Amygdala (tissue), 56 donors: ENCODE data around the gene DIO1.
"Not testable (repeated sequence)": the region's sequence is repeated elsewhere in the genome, so short reads cannot be mapped to it uniquely, and the experiment has no call there.

ENCODE experiments used
- DNase-seq, 56 donors: peaks; one replicate each; lab custom pipeline; 2025; lab: John Stamatoyannopoulos, UW

DIO1 gene

GRCh38 chr1:53893999-53894636 is at the start of gene DIO1:
TSS of gene DIO1 (plus strand) at chr1:53894187. CDS start at chr1:53894211, 24 bp downstream.
- no peak for DNase-seq

- no peak for DNase-seq
Measured at GRCh38 chr1:53847980-53848379, 46.0 kb upstream of the DIO1 start.

GRCh38 chr1:53850082-53850673 is 43.8 kb upstream of the DIO1 start:
- no peak for DNase-seq

- no peak for DNase-seq
Measured at GRCh38 chr1:53851571-53852285, 42.3 kb upstream of the DIO1 start.

GRCh38 chr1:53860967-53861411 is 33.0 kb upstream of the DIO1 start:
- DNase-seq = peak in 16 of 56 donors; percentile 1 to 38 (median 4)

- no peak for DNase-seq
Measured at GRCh38 chr1:53862507-53862906, 31.5 kb upstream of the DIO1 start.

- no peak for DNase-seq
Measured at GRCh38 chr1:53868565-53868964, 25.4 kb upstream of the DIO1 start.

- peak in 9 of 56 donors; percentile 2 to 37 (median 3) for DNase-seq
Measured at GRCh38 chr1:53869454-53870117, 24.4 kb upstream of the DIO1 start.

GRCh38 chr1:53871221-53871620 is 22.8 kb upstream of the DIO1 start:
- DNase-seq = peak in 1 of 56 donors; percentile 14

- DNase-seq = no peak
Measured at GRCh38 chr1:53871773-53872484, 22.1 kb upstream of the DIO1 start.

- DNase-seq = not testable (repeated sequence)
Measured at GRCh38 chr1:53875150-53875549, 18.8 kb upstream of the DIO1 start.

- DNase-seq = no peak
Measured at GRCh38 chr1:53878492-53879105, 15.4 kb upstream of the DIO1 start.

- not testable (repeated sequence) for DNase-seq
Measured at GRCh38 chr1:53881853-53882252, 12.1 kb upstream of the DIO1 start.

GRCh38 chr1:53883600-53883999 is 10.4 kb upstream of the DIO1 start:
- DNase-seq = not testable (repeated sequence)

- DNase-seq = no peak
Measured at GRCh38 chr1:53888681-53889080, 5.3 kb upstream of the DIO1 start.

- peak; percentile 32 to 96 (median 84) for DNase-seq
Measured at GRCh38 chr1:53889304-53890298, 4.4 kb upstream of the DIO1 start, which contains the start of gene YIPF1. TSS of gene YIPF1 (minus strand) at chr1:53889797. CDS start at chr1:53888937, 860 bp downstream.

- DNase-seq = no peak
Measured at GRCh38 chr1:53890522-53890941, 3.5 kb upstream of the DIO1 start.

- DNase-seq = no peak
Measured at GRCh38 chr1:53891018-53891417, 3.0 kb upstream of the DIO1 start.

- DNase-seq = no peak
Measured at GRCh38 chr1:53891678-53892077, 2.3 kb upstream of the DIO1 start.
